A673 (cell line): ENCODE measurements around the gene DYNLT2. TPM values are rescaled to one million over a fixed set of nuclear protein-coding genes. Genes with fewer than 3 reads are reported as not detected.

Source experiments
- BruUV-seq: library from RNA; stranded (reverse); fragments of 400-500 nt; replicated peaks from 2 replicates; lab custom pipeline; 2021; lab: Mats Ljungman, UMichigan
- CTCF ChIA-PET: fragments of 300-600 bp; sonication (Branson Sonifier 250); formaldehyde crosslinking; loops from one replicate; lab custom pipeline; 2022; ENCODE audit warnings: antibody characterized with exemption; lab: Charles Lee
- POLR2A ChIA-PET: fragments of 300-600 bp; sonication (Branson Sonifier 250); formaldehyde crosslinking; loops from one replicate; lab custom pipeline; 2022; ENCODE audit warnings: antibody characterized with exemption; ENCODE audit not compliant: low non-redundant PET; lab: Charles Lee
- DNase-seq: peaks from one replicate; pipeline ENCODE4 v3.0.0-alpha.2; 2015; ENCODE audit warnings: low spot score
- H3K27ac ChIP-seq: fragments of 200-600 bp; sonication (generic); 2 replicates; pipeline ENCODE4 v1.5.1; 2016; ENCODE audit warnings: mixed run types, low read depth, mild to moderate bottlenecking, mixed read lengths, antibody characterized with exemption, low read length; ENCODE audit not compliant: poor library complexity, severe bottlenecking
- H3K27me3 ChIP-seq: fragments of 200-600 bp; sonication (generic); replicated peaks from 2 replicates; pipeline ENCODE4 v1.6.1; 2017; ENCODE audit warnings: mixed run types, low read depth, mild to moderate bottlenecking, mixed read lengths, antibody characterized with exemption, low read length; ENCODE audit not compliant: insufficient read depth, poor library complexity
- H3K36me3 ChIP-seq: fragments of 200-600 bp; sonication (generic); 2 replicates; pipeline ENCODE4 v1.6.1; 2016; ENCODE audit warnings: mixed run types, mild to moderate bottlenecking, mixed read lengths, antibody characterized with exemption, low read length; ENCODE audit not compliant: insufficient read depth, poor library complexity, severe bottlenecking
- H3K4me1 ChIP-seq: fragments of 200-600 bp; sonication (generic); 2 replicates; pipeline ENCODE4 v1.6.1; 2017; ENCODE audit warnings: mixed run types, mild to moderate bottlenecking, mixed read lengths, antibody characterized with exemption, low read length; ENCODE audit not compliant: insufficient read depth, poor library complexity, severe bottlenecking
- H3K4me3 ChIP-seq: fragments of 200-600 bp; sonication (generic); 2 replicates; pipeline ENCODE4 v1.5.1; 2016; ENCODE audit warnings: low read depth, mixed run types, mild to moderate bottlenecking, mixed read lengths, low read length; ENCODE audit not compliant: poor library complexity, severe bottlenecking
- H3K9me3 ChIP-seq: fragments of 200-600 bp; sonication (generic); 2 replicates; pipeline ENCODE4 v1.6.1; 2016; ENCODE audit warnings: mixed run types, low read depth, mild to moderate bottlenecking, mixed read lengths, antibody characterized with exemption, low read length; ENCODE audit not compliant: poor library complexity, severe bottlenecking
- CTCF ChIP-seq: fragments of 300-800, 200-600 bp; sonication (generic); conservative IDR thresholded peaks from 2 replicates; pipeline ENCODE4 v1.5.1; 2017; ENCODE audit warnings: low read depth, mild to moderate bottlenecking, antibody characterized with exemption, low read length, moderate library complexity, mixed read lengths
- EZH2 ChIP-seq: fragments of 200-600 bp; sonication (generic); IDR thresholded peaks from 2 replicates; pipeline ENCODE4 v1.6.1; 2017; ENCODE audit warnings: borderline replicate concordance, low read depth, mild to moderate bottlenecking, mixed read lengths, antibody characterized with exemption, low read length; ENCODE audit not compliant: poor library complexity, severe bottlenecking
- intact Hi-C: fragments of 100-400 bp; cut with micrococcal nuclease; formaldehyde crosslinking; loops from one replicate; pipeline ENCODE4 v1.10.0; 2022; ENCODE audit not compliant: unreplicated experiment
- total RNA-seq: library from RNA; stranded (reverse); gene quantifications from 2 replicates; pipeline ENCODE4 v1.2.3, GENCODE V29; 2021

The DYNLT2 gene
- total RNA-seq, 1 experiment from 2014 or later = 2.4 TPM

DNA sequence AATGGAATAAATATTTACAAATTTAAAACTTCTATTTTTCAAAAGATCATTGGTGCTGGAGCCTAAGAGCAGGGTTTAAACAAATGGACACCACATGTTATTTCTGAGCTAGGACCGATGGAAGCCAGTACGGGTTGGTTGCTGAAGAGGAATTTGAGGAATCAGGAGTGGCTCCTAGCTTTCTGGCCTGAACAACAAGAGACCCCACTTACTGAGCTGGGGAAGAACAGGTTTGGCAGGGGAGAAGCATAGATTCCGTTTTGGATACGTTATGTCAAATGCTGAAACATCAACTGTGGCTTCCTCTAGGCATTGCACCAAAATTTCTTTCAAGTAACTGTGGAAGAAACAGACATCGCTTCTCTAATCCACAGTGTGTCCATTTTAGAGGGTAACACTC, 56.2 kb downstream of the DYNLT2 start:
- no peaks in the 10 kb centered on the region for H3K36me3 ChIP-seq
- H3K27me3 ChIP-seq = no peaks in the 10 kb centered on the region
- no peak for TF ChIP-seq CTCF
- ChIA-PET POLR2A (no interaction called here), CTCF (interaction anchor here (0.6 kb wide), 1 partner anchor 10 kb away, joined by 6 read pairs; no protein-coding TSS in a partner anchor)
- H3K9me3 ChIP-seq = no peaks in the 10 kb centered on the region
- no peak overlapping the region for H3K4me3 ChIP-seq
- no peak for DNase-seq
- intact Hi-C loops = no loop called here
- H3K4me1 ChIP-seq = peaks cover under 1% of the 10 kb centered on the region
- BruUV-seq = no TSS peak
- H3K27ac ChIP-seq = no peak overlapping the region

- no peak for DNase-seq
- no TSS peak for BruUV-seq
- intact Hi-C loops = no loop called here
- Histone ChIP-seq H3K4me3 (no peak overlapping the region), H3K9me3 (no peaks in the 10 kb centered on the region), H3K36me3 (peaks cover 3% of the 10 kb centered on the region), H3K27ac (no peak overlapping the region), H3K4me1 (no peaks in the 10 kb centered on the region), H3K27me3 (no peaks in the 10 kb centered on the region)
- TF ChIP-seq EZH2 (no peak), CTCF (no peak)
- POLR2A ChIA-PET = no interaction called here
- CTCF ChIA-PET = no interaction called here
Measured at GRCh38 chr6:169692516-169692915, 58.9 kb downstream of the DYNLT2 start.

GRCh38 chr6:169691260-169691659, 60.1 kb downstream of the DYNLT2 start:
- ChIA-PET CTCF (no interaction called here), POLR2A (no interaction called here)
- no peak overlapping the region for H3K27ac ChIP-seq
- peaks cover 6% of the 10 kb centered on the region for H3K36me3 ChIP-seq
- no peaks in the 10 kb centered on the region for H3K4me1 ChIP-seq
- H3K4me3 ChIP-seq = no peak overlapping the region
- TF ChIP-seq EZH2 (no peak), CTCF (no peak)
- H3K9me3 ChIP-seq = peaks cover 5% of the 10 kb centered on the region
- no peak for DNase-seq
- no peaks in the 10 kb centered on the region for H3K27me3 ChIP-seq
- intact Hi-C loops = no loop called here
- BruUV-seq = no TSS peak

Other genes starting within 250 kb of the DYNLT2 start
- gene WDR27, start 49.5 kb downstream of the DYNLT2 start, total RNA-seq = 77.3 and 89.1 TPM in 2 replicates
- gene C6orf120, start 49.4 kb downstream of the DYNLT2 start, total RNA-seq = 23.2 and 25.9 TPM in 2 replicates
- gene PHF10, start 27.1 kb downstream of the DYNLT2 start, total RNA-seq = 58.4 and 61.4 TPM in 2 replicates
- 19.6 and 23.2 TPM in 2 replicates for gene ERMARD, start 50 bp upstream of the DYNLT2 start, total RNA-seq